Osteoblast (primary cell): ENCODE measurements around the gene EFHC1. TPM values are rescaled to one million over a fixed set of nuclear protein-coding genes. Genes with fewer than 3 reads are reported as not detected.

Experiments
- DNase-seq: peaks from one replicate; pipeline ENCODE4 v3.0.0; 2011; ENCODE audit warnings: low spot score, mixed read lengths; ENCODE audit not compliant: insufficient read length; ENCODE audit errors: missing footprints
- H2AFZ ChIP-seq: 2 replicates; pipeline ENCODE4 v1.6.0; 2011; ENCODE audit warnings: mild to moderate bottlenecking, low read length
- H3K27ac ChIP-seq: 2 replicates; pipeline ENCODE4 v1.5.1; 2011; ENCODE audit warnings: mild to moderate bottlenecking, low read depth, low read length, moderate library complexity
- H3K27me3 ChIP-seq: 2 replicates; pipeline ENCODE4 v1.6.0; 2012; ENCODE audit warnings: mild to moderate bottlenecking, control low read depth, inconsistent platforms, low read length, moderate library complexity; ENCODE audit not compliant: insufficient read depth
- H3K36me3 ChIP-seq: 2 replicates; pipeline ENCODE4 v1.5.1; 2011; ENCODE audit warnings: mild to moderate bottlenecking, low read length, control low read depth, moderate library complexity; ENCODE audit not compliant: insufficient read depth
- H3K4me1 ChIP-seq: 2 replicates; pipeline ENCODE4 v1.5.1; 2011; ENCODE audit warnings: mild to moderate bottlenecking, low read length, control low read depth, moderate library complexity; ENCODE audit not compliant: insufficient read depth
- H3K4me2 ChIP-seq: 2 replicates; pipeline ENCODE4 v1.6.0; 2011; ENCODE audit warnings: mild to moderate bottlenecking, low read length; ENCODE audit not compliant: insufficient read depth
- H3K4me3 ChIP-seq: fragments of 200-600 bp; sonication (generic); 3 replicates; pipeline ENCODE4 v1.5.1; 2012; ENCODE audit warnings: mild to moderate bottlenecking, low read length, inconsistent platforms; ENCODE audit not compliant: insufficient read depth
- H3K79me2 ChIP-seq: 2 replicates; pipeline ENCODE4 v1.6.0; 2012; ENCODE audit warnings: mild to moderate bottlenecking, low read length, control low read depth, inconsistent platforms; ENCODE audit not compliant: insufficient read depth
- H3K9me3 ChIP-seq: 2 replicates; pipeline ENCODE4 v1.5.1; 2011; ENCODE audit warnings: low read depth, low read length, control low read depth
- H4K20me1 ChIP-seq: 2 replicates; pipeline ENCODE4 v1.6.0; 2012; ENCODE audit warnings: mild to moderate bottlenecking, low read length, control low read depth; ENCODE audit not compliant: insufficient read depth
- CTCF ChIP-seq: IDR thresholded peaks from 2 replicates; pipeline ENCODE4 v1.5.1; 2011; ENCODE audit warnings: mild to moderate bottlenecking, low read depth, low read length, moderate library complexity; ENCODE audit errors: extremely low read depth
- total RNA-seq: library from RNA; depleted of rRNA; stranded (reverse); fragments of >200 nt; gene quantifications from 2 replicates; pipeline ENCODE4 v1.2.3, GENCODE V29; 2012

Gene EFHC1
- total RNA-seq, 1 donor = 31.1 TPM

- Histone ChIP-seq H4K20me1 (no peaks in the 10 kb centered on the region), H3K4me3 (peak overlapping the region; percentile 30), H3K9me3 (no peaks in the 10 kb centered on the region), H3K4me1 (peaks cover 92% of the 10 kb centered on the region), H3K27me3 (no peaks in the 10 kb centered on the region), H2AFZ (no peak overlapping the region), H3K36me3 (peaks cover 71% of the 10 kb centered on the region), H3K79me2 (peaks cover 74% of the 10 kb centered on the region), H3K4me2 (peak overlapping the region; percentile 73), H3K27ac (peak overlapping the region; percentile 97)
- no peak for TF ChIP-seq CTCF
- peak; percentile 90 for DNase-seq
These were observed 97.5 kb downstream of the EFHC1 start for GRCh38 chr6:52517502-52518278.

GRCh38 chr6:52518279-52518945 is 98.3 kb downstream of the EFHC1 start:
- Histone ChIP-seq H3K9me3 (no peaks in the 10 kb centered on the region), H3K79me2 (peaks cover 78% of the 10 kb centered on the region), H3K4me3 (peak overlapping the region; percentile 30), H3K4me1 (peaks cover 92% of the 10 kb centered on the region), H3K27ac (peak overlapping the region; percentile 97), H3K27me3 (no peaks in the 10 kb centered on the region), H3K4me2 (peak overlapping the region; percentile 73), H3K36me3 (peaks cover 67% of the 10 kb centered on the region), H2AFZ (no peak overlapping the region), H4K20me1 (no peaks in the 10 kb centered on the region)
- no peak for DNase-seq
- no peak for TF ChIP-seq CTCF

- Histone ChIP-seq H3K9me3 (no peaks in the 10 kb centered on the region), H3K36me3 (peaks cover 55% of the 10 kb centered on the region), H4K20me1 (no peaks in the 10 kb centered on the region), H3K27me3 (no peaks in the 10 kb centered on the region), H2AFZ (no peak overlapping the region), H3K79me2 (peaks cover 85% of the 10 kb centered on the region), H3K4me3 (no peak overlapping the region), H3K4me2 (no peak overlapping the region), H3K27ac (peak overlapping the region; percentile 97), H3K4me1 (peaks cover 90% of the 10 kb centered on the region)
- DNase-seq = no peak
- TF ChIP-seq CTCF = no peak
These were observed 99.5 kb downstream of the EFHC1 start for GRCh38 chr6:52519618-52520017.

GRCh38 chr6:52522151-52522626 is 102.0 kb downstream of the EFHC1 start:
- Histone ChIP-seq H3K4me1 (peaks cover 66% of the 10 kb centered on the region), H3K79me2 (peaks cover 85% of the 10 kb centered on the region), H3K4me3 (no peak overlapping the region), H4K20me1 (no peaks in the 10 kb centered on the region), H3K36me3 (peaks cover 29% of the 10 kb centered on the region), H2AFZ (no peak overlapping the region), H3K27ac (peak overlapping the region; percentile 78), H3K27me3 (no peaks in the 10 kb centered on the region), H3K9me3 (no peaks in the 10 kb centered on the region), H3K4me2 (peak overlapping the region; percentile 28)
- peak; percentile 91 for DNase-seq
- peak; percentile 11 for TF ChIP-seq CTCF
